ENCODE data around the gene DNAJC7. TPM values are rescaled to one million over a fixed set of nuclear protein-coding genes. Genes with fewer than 3 reads are reported as not detected.
A peak's percentile ranks its signal among the peaks of the same experiment; 100 is the strongest.
"Not testable (repeated sequence)": the region's sequence is repeated elsewhere in the genome, so short reads cannot be mapped to it uniquely, and the experiment has no call there.

DNAJC7 gene
- total RNA-seq, 1 donor: 80.7 TPM

DNA sequence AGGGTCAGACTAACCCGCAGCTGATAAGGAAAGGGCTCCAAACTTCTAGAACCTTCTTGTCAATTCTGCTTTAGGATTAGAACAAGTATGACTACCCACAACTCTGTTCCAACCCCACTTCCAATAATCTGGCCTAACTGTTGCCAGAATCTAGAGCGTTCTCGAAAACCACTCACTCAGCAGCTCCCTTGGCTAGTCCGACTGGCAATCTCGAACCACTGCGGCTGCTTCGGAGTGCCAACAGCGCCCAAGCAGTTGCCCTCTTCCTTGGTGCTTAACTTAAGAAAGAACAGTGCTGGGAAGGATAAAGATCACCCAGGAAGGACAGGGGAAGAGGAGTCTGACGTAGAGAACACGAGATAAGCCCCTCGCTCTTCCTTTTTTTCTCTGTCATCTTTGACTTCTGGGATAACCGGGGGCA is 818 bp downstream of the DNAJC7 start:
- TF ChIP-seq, protein P1, sequence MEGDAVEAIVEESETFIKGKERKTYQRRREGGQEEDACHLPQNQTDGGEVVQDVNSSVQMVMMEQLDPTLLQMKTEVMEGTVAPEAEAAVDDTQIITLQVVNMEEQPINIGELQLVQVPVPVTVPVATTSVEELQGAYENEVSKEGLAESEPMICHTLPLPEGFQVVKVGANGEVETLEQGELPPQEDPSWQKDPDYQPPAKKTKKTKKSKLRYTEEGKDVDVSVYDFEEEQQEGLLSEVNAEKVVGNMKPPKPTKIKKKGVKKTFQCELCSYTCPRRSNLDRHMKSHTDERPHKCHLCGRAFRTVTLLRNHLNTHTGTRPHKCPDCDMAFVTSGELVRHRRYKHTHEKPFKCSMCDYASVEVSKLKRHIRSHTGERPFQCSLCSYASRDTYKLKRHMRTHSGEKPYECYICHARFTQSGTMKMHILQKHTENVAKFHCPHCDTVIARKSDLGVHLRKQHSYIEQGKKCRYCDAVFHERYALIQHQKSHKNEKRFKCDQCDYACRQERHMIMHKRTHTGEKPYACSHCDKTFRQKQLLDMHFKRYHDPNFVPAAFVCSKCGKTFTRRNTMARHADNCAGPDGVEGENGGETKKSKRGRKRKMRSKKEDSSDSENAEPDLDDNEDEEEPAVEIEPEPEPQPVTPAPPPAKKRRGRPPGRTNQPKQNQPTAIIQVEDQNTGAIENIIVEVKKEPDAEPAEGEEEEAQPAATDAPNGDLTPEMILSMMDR (IDR thresholded peaks at IDR 0.05; ENCODE audit: insufficient read depth, low read depth, low read length): no peak
- DNase-seq (ENCODE audit: low read depth): peak; percentile 59
- peak overlapping the region; percentile 94 for H3K4me3 ChIP-seq (ENCODE audit: low read depth, low read length)

- not testable (repeated sequence) for H3K4me3 ChIP-seq (ENCODE audit: low read depth, low read length); DNase-seq (ENCODE audit: low read depth)
These were observed 3.5 kb downstream of the DNAJC7 start for GRCh38 chr17:42013740-42014139.

- H3K4me3 ChIP-seq (ENCODE audit: low read depth, low read length); DNase-seq (ENCODE audit: low read depth): not testable (repeated sequence)
These were observed 4.9 kb downstream of the DNAJC7 start for GRCh38 chr17:42012363-42012762.

GRCh38 chr17:42010898-42011516 is 6.2 kb downstream of the DNAJC7 start:
- DNase-seq (ENCODE audit: low read depth): no peak
- TF ChIP-seq, protein P1 (IDR thresholded peaks at IDR 0.05; ENCODE audit: insufficient read depth, low read depth, low read length): no peak

GRCh38 chr17:42010266-42010680 is 7.0 kb downstream of the DNAJC7 start:
- DNase-seq (ENCODE audit: low read depth): peak; percentile 53
- H3K4me3 ChIP-seq (ENCODE audit: low read depth, low read length): not testable (repeated sequence)

More at GRCh38 chr17:42010898-42011516, 6.2 kb downstream of the DNAJC7 start:
- H3K4me3 ChIP-seq (ENCODE audit: low read depth, low read length): no peak overlapping the region

DNA sequence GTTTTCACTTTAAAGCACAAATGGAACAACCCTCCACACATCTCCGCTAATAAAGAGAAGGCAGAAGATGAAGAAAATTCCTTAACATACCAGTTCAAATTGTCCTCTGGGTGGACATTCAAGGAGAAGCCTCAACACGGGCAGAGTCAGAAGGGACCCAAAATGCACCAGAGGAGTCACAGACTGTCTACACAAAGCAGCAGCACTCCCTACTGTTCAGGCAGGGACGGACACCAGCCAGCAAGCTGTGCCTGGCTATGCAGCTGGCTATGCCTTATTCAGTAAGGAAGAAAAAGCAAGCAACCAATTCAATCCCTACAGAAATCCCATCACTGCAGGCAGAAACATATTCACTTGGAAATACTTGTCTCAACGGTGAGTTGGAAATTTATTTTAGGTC is 8.1 kb downstream of the DNAJC7 start:
- TF ChIP-seq, protein P1 (IDR thresholded peaks at IDR 0.05; ENCODE audit: insufficient read depth, low read depth, low read length): peak; percentile 26
- H3K4me3 ChIP-seq (ENCODE audit: low read depth, low read length): no peak overlapping the region
- no peak for DNase-seq (ENCODE audit: low read depth)

- TF ChIP-seq, protein P1 (IDR thresholded peaks at IDR 0.05; ENCODE audit: insufficient read depth, low read depth, low read length): no peak
- no peak overlapping the region for H3K4me3 ChIP-seq (ENCODE audit: low read depth, low read length)
- DNase-seq (ENCODE audit: low read depth): peak; percentile 77
These were observed 12.1 kb downstream of the DNAJC7 start for GRCh38 chr17:42005166-42005565.

GRCh38 chr17:42002792-42003301 is 14.4 kb downstream of the DNAJC7 start:
- DNase-seq (ENCODE audit: low read depth): peak; percentile 52
- TF ChIP-seq, protein P1 (IDR thresholded peaks at IDR 0.05; ENCODE audit: insufficient read depth, low read depth, low read length): no peak
- H3K4me3 ChIP-seq (ENCODE audit: low read depth, low read length): no peak overlapping the region

All from fibroblast of villous mesenchyme (primary cell).